Measurements from ENCODE around the gene TMEM39A.

- TF ChIP-seq YY1 (IDR thresholded peaks at IDR 0.05; ENCODE audit: low read depth), result no peak
- TF ChIP-seq EP300 (IDR thresholded peaks at IDR 0.05; ENCODE audit: borderline replicate concordance), result no peak
- no peak for TF ChIP-seq REST (IDR thresholded peaks at IDR 0.05; ENCODE audit: low read depth)
- no peak for TF ChIP-seq CREB1 (IDR thresholded peaks at IDR 0.05; ENCODE audit: low read depth)
- no peak for TF ChIP-seq NFIC (IDR thresholded peaks at IDR 0.05)
- no peak for TF ChIP-seq TCF12 (IDR thresholded peaks at IDR 0.05; ENCODE audit: low read depth)
- no peak for TF ChIP-seq CEBPB (IDR thresholded peaks at IDR 0.05)
- no peak for TF ChIP-seq EGR1 (IDR thresholded peaks at IDR 0.05)
These were observed 28.7 kb downstream of the TMEM39A start for GRCh38 chr3:119434703-119435102.
